NCI-H82 (cell line): ENCODE data around the gene RAB31.

Experiments used
- DNase-seq: peaks from one replicate; lab custom pipeline; 2025; lab: John Stamatoyannopoulos, UW

RAB31 gene

GRCh38 chr18:9738266-9738969 is 30.3 kb downstream of the RAB31 start:
- no peak for DNase-seq

DNA sequence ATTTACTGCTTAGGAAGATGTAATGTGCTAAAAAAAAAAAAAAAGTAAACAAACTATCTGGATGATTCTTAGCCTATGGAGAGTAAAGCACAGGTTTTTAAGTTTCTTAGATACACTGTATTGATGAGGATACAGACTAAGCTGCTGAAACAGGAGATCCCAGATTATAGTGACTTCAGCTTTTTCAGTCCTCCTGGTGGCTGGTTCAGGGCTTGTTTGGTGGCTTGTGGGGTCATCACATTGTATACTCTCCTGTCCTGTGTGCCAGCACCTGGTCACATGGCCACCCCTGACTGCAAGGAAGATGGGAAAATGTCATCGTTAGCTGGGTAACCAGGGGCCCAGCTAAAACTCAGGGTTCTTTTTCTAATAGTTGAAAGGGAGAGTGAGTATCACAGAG is 31.4 kb downstream of the RAB31 start:
- DNase-seq: no peak

DNA sequence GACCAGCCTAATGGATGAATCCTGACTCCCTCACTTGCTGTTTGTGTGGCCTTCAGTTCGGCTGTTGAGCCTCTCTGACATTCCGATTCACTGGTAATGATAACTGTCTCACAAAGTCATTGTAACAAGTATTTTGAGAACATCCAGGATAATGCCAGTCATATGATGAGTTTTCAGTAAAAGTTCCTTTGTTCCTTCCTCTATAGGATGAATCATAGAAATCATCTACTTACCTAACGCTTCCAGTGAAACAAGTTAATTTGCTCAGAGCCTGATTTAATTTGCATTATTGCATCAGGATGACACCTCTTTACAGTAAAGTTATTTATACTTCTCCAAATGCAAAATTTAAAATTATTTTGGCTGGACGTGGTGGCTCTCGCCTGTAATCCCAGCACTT is 32.0 kb downstream of the RAB31 start:
- no peak for DNase-seq

DNA sequence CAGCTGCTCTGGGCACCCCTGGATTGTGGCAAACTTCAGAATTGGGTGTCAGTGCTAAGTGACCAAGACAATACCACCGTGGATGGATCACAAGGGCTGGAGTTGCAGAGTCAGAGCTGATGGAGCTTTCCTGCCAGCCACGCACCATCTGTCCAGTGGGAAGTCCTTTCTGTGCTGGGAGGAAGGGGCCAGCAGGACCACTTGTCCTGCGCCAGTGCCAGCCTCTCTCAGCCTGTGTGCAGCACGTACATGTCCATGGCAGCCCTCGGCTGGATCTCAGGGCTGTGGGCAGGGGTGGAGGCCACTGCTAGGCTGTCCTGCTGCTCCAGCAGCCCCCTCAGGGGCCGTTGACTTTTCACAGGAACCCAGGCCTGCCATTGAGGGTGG is 33.3 kb downstream of the RAB31 start:
- DNase-seq: no peak

DNA sequence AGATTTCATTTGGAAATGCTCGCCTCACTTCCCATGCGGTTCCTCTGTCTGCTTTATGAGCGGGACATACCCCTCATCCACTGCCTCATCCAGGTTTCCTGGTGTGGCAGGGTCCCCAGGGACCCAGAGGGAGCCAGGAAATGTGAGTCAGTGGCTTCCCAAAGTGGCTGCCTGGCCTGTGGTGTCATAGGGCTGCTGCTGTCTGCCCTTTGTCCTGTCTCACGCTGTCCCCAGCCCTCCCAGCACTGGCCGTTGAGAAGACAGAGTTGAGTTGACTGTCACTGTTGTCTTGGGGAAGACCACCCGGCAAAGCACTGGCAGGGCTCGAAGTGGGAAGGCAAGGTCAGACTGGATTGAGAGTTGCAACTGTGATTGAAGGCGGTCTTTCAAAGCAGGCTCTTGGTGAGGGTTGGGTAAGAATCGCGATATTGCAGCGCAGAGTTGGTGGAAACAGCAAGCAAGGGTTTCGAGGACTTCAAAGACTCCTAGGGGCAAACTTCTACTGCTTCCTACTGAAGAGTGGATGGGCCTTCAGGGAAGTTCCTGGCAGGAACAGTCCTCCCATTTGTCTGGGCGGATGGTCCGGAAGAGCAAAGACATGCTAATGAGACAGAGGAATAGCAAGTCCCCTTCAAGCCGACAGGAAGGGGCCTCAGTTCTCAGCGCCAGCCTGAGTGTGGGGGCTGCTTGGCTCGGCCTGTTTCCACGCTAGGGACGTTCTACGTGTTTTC is 33.9 kb downstream of the RAB31 start:
- no peak for DNase-seq

DNA sequence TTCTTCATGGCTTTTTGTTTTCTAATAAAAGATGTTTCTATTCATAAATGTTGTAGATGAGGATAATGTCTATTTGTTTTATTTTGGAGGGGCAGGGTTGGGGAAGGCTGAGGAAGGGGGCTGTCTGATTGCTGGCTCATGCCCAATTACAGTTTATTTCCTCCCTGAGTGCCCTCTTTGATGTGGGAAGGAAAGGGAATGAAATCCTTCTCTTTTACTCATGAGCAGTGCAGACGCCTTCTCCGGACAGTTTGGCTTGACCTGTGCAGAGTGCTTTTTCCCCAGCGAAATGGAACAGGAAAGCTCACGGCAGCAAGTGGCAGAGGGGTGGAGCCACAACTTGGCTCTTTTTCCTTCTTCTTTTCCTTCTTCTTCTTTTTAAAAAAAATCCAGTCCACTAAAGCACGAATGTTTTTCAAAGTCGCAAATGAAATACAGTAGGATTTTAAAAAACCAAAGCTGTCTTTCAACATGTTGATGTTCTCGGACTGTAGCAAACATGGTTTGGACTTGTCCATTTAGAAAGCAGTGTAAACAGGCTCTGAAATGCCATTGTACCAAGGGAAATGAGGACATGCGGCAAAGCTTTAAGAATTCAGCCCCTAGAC is 34.5 kb downstream of the RAB31 start:
- DNase-seq: no peak

GRCh38 chr18:9743200-9744016 is 35.3 kb downstream of the RAB31 start:
- DNase-seq: no peak

DNA sequence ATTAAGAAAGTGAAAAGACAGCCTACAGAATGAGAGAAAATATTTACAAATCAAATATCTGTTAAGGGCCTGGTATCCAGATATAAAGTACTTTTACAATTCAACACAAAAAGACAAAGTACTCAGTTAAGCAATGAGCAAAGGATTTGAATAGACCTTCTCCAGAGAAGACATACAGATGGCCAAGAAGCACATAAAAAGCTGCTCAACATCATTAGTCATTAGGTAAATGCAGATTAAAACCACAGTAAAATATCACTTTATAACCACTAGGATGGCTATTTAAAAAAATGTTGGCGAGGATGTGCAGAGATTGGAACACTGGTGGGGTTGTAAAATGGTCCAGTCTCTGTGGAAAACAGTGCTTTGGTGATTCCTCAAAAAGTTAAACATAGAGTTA is 38.9 kb downstream of the RAB31 start:
- no peak for DNase-seq

DNA sequence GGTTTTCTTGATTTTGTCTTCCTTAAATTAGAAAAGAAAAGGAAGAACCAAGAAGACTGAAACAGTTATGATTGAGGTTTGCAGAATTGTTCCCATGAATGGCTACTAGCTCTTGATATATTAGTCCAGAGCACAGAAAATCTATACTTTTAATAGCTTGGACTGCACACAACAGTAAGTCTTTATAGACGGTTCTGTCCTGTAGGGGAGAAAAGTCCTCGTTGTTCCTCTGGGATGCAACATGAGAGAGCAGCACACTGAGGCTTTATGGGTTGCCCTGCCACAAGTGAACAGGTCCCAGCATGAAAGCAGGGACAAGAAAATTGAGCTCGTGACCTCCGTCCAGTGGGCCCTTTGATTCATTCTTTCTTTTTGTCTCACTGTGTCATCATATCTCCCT is 41.5 kb downstream of the RAB31 start:
- DNase-seq: no peak

DNA sequence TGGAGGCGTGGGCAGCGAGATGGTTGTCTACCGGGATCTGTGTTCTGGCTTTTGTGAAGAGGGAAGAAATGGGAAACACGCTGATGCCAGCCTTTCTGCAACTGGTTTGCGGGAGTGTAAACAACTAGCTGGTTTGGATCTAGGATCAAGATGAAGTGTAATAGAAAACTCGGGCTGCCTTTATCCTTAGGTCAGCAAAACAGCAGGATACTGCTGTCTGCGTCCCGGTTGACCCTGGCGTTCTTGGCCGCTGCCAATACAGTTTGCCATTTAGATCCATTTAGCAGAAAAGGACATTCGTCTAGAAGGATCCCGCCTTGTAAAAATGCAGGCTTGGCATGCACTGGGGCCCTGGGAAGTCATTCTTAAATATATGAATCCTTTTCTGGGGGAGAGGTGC is 42.0 kb downstream of the RAB31 start:
- DNase-seq: no peak

DNA sequence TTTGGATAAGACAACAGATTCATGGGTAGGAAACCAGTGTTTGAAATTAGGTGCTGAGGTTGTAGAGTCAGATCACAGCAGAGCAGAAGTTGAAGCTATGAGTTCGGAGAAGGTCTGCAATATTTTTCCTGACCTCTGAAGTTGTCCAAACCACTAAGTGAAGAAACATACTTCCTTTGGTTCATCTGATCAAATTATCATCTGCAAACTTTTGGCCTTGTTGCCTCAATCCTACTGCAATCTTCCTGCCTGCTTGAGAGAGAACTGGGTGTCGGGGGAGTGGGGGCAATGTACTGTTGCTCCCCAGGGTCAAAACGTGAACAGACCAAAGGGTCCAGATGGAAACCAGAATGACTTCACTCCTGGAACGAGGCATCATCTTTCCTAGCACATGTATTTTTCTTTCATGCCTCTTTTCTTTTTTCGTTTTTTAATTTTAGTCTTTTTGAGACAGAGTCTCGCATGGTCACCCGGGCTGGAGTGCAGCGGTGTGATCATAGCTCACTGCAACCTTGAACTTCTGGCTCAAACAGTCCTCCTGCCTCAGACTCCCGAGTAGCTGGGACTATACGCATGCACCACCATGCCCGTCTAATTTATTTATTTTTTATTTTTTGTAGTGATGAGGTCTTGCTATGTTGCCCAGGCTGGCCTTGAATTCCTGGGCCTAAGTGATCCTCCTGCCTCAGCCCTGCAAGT is 42.7 kb downstream of the RAB31 start:
- no peak for DNase-seq

DNA sequence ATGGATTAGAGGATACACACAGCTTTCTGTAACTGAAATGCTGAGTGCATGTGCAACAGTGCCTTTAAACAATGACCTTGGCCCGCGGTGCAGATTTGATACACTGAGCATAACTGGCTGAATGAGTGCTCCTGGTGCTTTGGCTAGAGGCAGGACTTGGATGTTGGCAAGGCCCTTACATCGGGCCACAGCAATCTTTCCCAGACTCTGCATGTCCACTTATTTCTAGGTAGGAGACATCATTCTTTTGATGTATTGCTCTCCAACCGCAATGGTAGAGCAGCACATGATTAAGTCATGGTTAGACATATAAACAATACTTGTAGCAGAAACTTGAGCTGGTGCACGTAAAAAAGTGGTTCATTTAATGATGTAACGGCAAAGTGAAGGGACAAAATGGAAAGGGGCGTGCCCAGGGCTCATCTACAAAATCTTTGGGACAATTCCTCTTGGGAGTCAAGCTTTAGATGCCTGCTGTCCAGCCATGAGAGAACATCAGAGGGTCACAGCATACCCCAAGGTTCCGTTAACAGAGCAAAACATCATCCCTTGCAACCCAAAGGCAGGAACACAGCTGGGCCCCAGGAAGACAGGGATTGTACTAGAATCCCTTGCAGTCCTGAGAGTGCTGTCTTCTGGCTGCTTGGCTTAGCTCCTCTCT is 43.4 kb downstream of the RAB31 start:
- no peak for DNase-seq

GRCh38 chr18:9753846-9754245 is 45.7 kb downstream of the RAB31 start:
- DNase-seq: no peak

DNA sequence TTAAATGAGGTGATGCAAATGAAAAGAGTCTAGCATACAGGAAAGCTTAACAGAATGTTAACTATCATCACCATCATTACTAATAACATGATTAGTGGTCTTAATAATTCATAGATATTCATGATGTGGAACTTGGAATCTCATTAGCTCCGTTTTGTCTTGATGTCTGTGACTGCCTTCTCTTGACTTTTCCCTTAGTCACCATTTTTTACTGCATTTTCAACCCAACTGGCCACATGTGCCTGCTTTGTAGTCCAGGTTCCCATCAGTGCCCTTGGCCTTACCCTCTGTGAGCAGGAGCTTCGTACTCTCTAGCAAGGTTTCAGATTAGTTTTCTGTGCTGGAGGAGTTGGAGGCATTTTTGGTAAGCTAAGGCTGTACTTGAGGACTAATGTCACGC is 47.0 kb downstream of the RAB31 start:
- DNase-seq: no peak

- no peak for DNase-seq
Measured at GRCh38 chr18:9755615-9756014, 47.5 kb downstream of the RAB31 start.

- peak; percentile 8 for DNase-seq
Measured at GRCh38 chr18:9756271-9756932, 48.3 kb downstream of the RAB31 start.

DNA sequence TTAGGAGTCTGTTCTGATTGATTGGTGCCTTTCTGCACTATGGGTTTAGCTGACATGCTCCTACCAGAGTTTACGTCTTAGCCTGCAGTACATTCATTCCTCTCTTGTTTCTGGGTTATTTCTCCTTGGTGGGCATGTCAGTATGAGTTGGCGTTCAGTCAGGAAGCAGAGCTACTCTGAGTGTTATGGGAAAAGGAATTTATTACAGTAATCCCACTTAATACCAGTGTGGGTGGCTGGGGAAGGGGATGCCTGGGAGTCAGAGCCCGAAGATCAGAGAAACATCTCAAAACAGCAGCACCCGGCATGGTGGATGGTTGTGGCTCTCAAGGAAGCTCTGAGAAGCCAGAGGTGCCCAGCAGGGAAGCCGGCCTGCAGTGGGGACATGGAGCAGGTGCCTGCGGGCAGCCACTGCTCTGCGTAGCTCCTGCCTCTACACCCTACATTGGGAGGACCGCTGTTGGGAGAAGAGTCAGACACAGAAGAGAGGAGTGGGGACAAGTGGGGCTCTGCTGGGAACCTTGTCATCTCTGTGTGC is 48.9 kb downstream of the RAB31 start:
- DNase-seq: no peak

GRCh38 chr18:9757827-9758621 is 49.9 kb downstream of the RAB31 start:
- no peak for DNase-seq

GRCh38 chr18:9758624-9759075 is 50.5 kb downstream of the RAB31 start:
- no peak for DNase-seq

DNA sequence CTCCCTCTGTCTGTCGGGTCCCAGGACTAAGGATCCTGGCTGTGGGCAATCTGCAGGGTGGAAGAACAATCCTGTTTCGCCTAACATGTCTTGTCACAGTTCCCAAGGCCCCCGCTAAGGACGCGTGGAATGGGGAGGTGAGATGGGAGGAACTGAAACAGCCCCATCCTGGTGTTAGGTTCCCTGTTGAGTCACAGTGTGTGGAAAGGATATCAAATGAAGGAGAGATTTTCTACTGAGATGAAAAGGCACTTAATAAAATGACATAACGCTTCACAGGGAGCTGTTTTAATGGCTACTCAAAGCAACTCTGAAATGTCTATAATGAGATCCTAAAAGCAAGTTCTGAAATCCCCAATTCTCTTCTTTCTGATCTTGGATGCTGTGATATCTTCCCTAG is 52.5 kb downstream of the RAB31 start:
- no peak for DNase-seq
